Bronchus fibroblast of lung (primary cell): ENCODE measurements around the gene ZNF311. TPM values are rescaled to one million over a fixed set of nuclear protein-coding genes. Genes with fewer than 3 reads are reported as not detected.

Experiments used
- total RNA-seq: library from RNA; depleted of rRNA; stranded (reverse); fragments of >200 nt; gene quantifications from 2 replicates; pipeline ENCODE4 v1.2.3, GENCODE V29; 2015

Gene ZNF311
- total RNA-seq = 0.67 and 0.74 TPM in 2 replicates

GRCh38 chr6:29005183-29005885 lies at the start of gene ZNF311:
Gene ZNF311 (minus strand): TSS chr6:29005315. CDS start chr6:29003954, 1,361 bp downstream.

GRCh38 chr6:29045075-29045474 lies 40.0 kb upstream of the ZNF311 start, which contains the start of gene OR2W1:
Gene OR2W1 (minus strand): TSS chr6:29045175. CDS start chr6:29045175, 0 bp downstream.

Other genes with a start within 250 kb of the ZNF311 start
- gene TRIM27, start 81.3 kb downstream of the ZNF311 start, total RNA-seq = 46.5 and 53.0 TPM in 2 replicates
- gene OR2W1, start 39.9 kb upstream of the ZNF311 start, total RNA-seq = not detected in 2 replicates
- not detected in 2 replicates for gene OR2B3, start 82.0 kb upstream of the ZNF311 start, total RNA-seq
- not detected in 2 replicates for gene OR2J1, start 94.2 kb upstream of the ZNF311 start, total RNA-seq
- gene OR2J3, start 102.7 kb upstream of the ZNF311 start, total RNA-seq = not detected in 2 replicates
- gene OR2J2, start 165.6 kb upstream of the ZNF311 start, total RNA-seq = not detected in 2 replicates